Glutamatergic neuron (in vitro differentiated cells): ENCODE results near the gene MERTK. TPM values are rescaled to one million over a fixed set of nuclear protein-coding genes. Genes with fewer than 3 reads are reported as not detected.

Experiments used
- DNase-seq: peaks from one replicate; pipeline ENCODE4 v3.0.0; 2022
- H3K27ac Mint-ChIP-seq: one replicate; pipeline ENCODE4 v1.8.0; 2020; ENCODE audit warnings: mild to moderate bottlenecking, mixed read lengths, inconsistent platforms; ENCODE audit not compliant: unreplicated experiment
- H3K27me3 Mint-ChIP-seq: one replicate; pipeline ENCODE4 v1.8.0; 2020; ENCODE audit warnings: mild to moderate bottlenecking, moderate library complexity, mixed read lengths, inconsistent platforms; ENCODE audit not compliant: unreplicated experiment
- H3K36me3 Mint-ChIP-seq: one replicate; pipeline ENCODE4 v1.8.0; 2020; ENCODE audit warnings: mild to moderate bottlenecking, mixed read lengths, inconsistent platforms; ENCODE audit not compliant: unreplicated experiment
- H3K4me1 Mint-ChIP-seq: one replicate; pipeline ENCODE4 v1.8.0; 2020; ENCODE audit warnings: mild to moderate bottlenecking, low read depth, mixed read lengths, inconsistent platforms; ENCODE audit not compliant: unreplicated experiment
- H3K4me3 Mint-ChIP-seq: one replicate; pipeline ENCODE4 v1.8.0; 2020; ENCODE audit warnings: mild to moderate bottlenecking, mixed read lengths, inconsistent platforms; ENCODE audit not compliant: unreplicated experiment
- H3K9me3 Mint-ChIP-seq: one replicate; pipeline ENCODE4 v1.8.0; 2020; ENCODE audit warnings: mild to moderate bottlenecking, moderate library complexity, mixed read lengths, inconsistent platforms; ENCODE audit not compliant: unreplicated experiment
- CTCF ChIP-seq: fragments of 200-600 bp; sonication (generic); IDR thresholded peaks from one replicate; pipeline ENCODE4 v1.5.0; 2021; ENCODE audit not compliant: partially characterized antibody, unreplicated experiment
- total RNA-seq: library from RNA; stranded (reverse); fragmentation: NEBNext Ultra II Directional; extraction: Animal tissue kit (Norgen Biotek cat#: 25700); gene quantifications from one replicate; pipeline ENCODE4 v1.2.1, GENCODE V29; 2021; ENCODE audit not compliant: unreplicated experiment

MERTK gene
- total RNA-seq, 1 donor from 2014 or later = 2.3 TPM

GRCh38 chr2:111912547-111912946 is 14.1 kb downstream of the MERTK start:
- peaks cover 1% of the 10 kb centered on the region for H3K27me3 Mint-ChIP-seq
- no peaks in the 10 kb centered on the region for H3K36me3 Mint-ChIP-seq
- no peak for TF ChIP-seq CTCF
- peaks cover 9% of the 10 kb centered on the region for H3K4me1 Mint-ChIP-seq
- no peak overlapping the region for H3K4me3 Mint-ChIP-seq
- H3K27ac Mint-ChIP-seq = no peak overlapping the region
- no peak for DNase-seq
- no peaks in the 10 kb centered on the region for H3K9me3 Mint-ChIP-seq

- no peak for TF ChIP-seq CTCF
- no peaks in the 10 kb centered on the region for H3K9me3 Mint-ChIP-seq
- no peaks in the 10 kb centered on the region for H3K36me3 Mint-ChIP-seq
- no peak for DNase-seq
- no peaks in the 10 kb centered on the region for H3K4me1 Mint-ChIP-seq
- H3K4me3 Mint-ChIP-seq = no peak overlapping the region
- H3K27me3 Mint-ChIP-seq = peaks cover 1% of the 10 kb centered on the region
- H3K27ac Mint-ChIP-seq = no peak overlapping the region
Measured at GRCh38 chr2:111917106-111917505, 18.7 kb downstream of the MERTK start.

- no peak for TF ChIP-seq CTCF
- Mint-ChIP-seq H3K27me3 (peaks cover 1% of the 10 kb centered on the region), H3K9me3 (no peaks in the 10 kb centered on the region), H3K4me1 (no peaks in the 10 kb centered on the region), H3K4me3 (no peak overlapping the region), H3K36me3 (no peaks in the 10 kb centered on the region), H3K27ac (no peak overlapping the region)
- DNase-seq = no peak
Measured at GRCh38 chr2:111918383-111918806, 20.0 kb downstream of the MERTK start.

GRCh38 chr2:111919365-111919764 is 21.0 kb downstream of the MERTK start:
- Mint-ChIP-seq H3K4me1 (no peaks in the 10 kb centered on the region), H3K36me3 (no peaks in the 10 kb centered on the region), H3K27me3 (peaks cover 1% of the 10 kb centered on the region), H3K4me3 (no peak overlapping the region), H3K27ac (no peak overlapping the region), H3K9me3 (no peaks in the 10 kb centered on the region)
- DNase-seq = no peak
- no peak for TF ChIP-seq CTCF

- Mint-ChIP-seq H3K27me3 (peaks cover 1% of the 10 kb centered on the region), H3K9me3 (no peaks in the 10 kb centered on the region), H3K4me3 (no peak overlapping the region), H3K27ac (no peak overlapping the region), H3K4me1 (no peaks in the 10 kb centered on the region), H3K36me3 (no peaks in the 10 kb centered on the region)
- no peak for DNase-seq
- no peak for TF ChIP-seq CTCF
Measured at GRCh38 chr2:111919794-111920608, 21.6 kb downstream of the MERTK start.
